HG02798 (cell line): ENCODE measurements around the gene HTT.
A peak's percentile ranks its signal among the peaks of the same experiment; 100 is the strongest.

ENCODE experiments used
- ATAC-seq: cut with Tn5 transposase; IDR thresholded peaks from one replicate; pipeline ENCODE4 v1.9.1; 2021; ENCODE audit warnings: mild to moderate bottlenecking; ENCODE audit not compliant: unreplicated experiment, poor library complexity

HTT gene

DNA sequence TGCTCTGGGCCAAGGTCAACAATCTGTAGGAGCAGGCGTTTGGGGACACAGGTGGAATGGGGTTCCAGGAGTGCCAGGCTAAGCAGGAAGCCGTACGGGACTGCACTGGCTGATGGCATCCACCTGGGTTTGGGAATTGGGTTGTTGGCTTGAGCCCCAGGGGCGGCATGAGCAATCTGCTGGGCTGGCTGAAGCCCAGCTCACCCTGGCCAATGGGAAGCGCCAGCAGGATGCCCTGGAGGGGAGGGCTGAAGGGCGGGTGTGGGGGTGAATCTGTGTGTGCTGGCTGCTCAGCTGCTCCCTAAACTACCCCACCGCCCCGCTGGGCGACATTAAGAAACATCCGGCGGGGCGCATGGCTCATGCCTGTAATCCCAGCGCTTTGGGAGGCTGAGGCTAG lies 209.4 kb downstream of the HTT start:
- no peak for ATAC-seq

GRCh38 chr4:3284734-3285557 lies 210.5 kb downstream of the HTT start:
- no peak for ATAC-seq

DNA sequence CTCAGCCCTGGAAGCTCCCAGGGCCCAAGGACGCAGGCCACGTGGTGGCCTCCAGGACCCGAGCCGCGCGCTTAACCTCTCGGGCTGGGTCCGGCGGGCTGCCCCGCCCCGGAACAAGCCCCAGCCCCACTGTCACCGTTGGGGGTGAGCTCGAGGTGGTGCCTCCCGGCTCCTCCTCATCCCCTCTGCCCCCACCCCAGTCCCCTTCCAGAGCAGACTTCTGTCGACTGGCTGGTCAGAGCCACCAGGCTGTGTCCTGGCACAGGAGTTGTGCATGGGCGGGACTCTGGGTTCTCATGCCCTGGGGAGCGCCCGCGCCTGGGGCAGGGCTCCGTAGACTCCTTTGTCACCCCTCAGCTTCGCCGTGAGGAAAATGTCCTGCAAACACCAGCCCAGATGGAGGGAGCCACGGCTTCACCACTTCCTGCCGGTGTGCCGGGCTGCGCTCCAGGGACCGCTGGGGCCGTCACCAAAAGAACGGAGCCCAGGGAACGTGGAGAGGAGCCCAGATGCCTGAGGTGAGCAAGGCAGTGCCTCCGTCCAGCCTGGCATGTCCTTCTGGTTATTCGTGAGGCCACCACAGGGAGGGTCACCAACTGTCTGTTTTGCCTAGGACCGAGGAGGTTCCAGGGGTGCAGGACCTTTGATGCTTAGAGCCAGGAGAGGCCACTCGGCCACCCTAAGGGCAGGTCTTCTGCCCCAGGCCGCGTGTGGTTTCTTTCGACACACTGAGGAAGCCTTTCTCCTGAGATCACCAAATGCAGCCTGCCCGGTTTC lies 211.3 kb downstream of the HTT start:
- ATAC-seq, result peak; percentile 89

DNA sequence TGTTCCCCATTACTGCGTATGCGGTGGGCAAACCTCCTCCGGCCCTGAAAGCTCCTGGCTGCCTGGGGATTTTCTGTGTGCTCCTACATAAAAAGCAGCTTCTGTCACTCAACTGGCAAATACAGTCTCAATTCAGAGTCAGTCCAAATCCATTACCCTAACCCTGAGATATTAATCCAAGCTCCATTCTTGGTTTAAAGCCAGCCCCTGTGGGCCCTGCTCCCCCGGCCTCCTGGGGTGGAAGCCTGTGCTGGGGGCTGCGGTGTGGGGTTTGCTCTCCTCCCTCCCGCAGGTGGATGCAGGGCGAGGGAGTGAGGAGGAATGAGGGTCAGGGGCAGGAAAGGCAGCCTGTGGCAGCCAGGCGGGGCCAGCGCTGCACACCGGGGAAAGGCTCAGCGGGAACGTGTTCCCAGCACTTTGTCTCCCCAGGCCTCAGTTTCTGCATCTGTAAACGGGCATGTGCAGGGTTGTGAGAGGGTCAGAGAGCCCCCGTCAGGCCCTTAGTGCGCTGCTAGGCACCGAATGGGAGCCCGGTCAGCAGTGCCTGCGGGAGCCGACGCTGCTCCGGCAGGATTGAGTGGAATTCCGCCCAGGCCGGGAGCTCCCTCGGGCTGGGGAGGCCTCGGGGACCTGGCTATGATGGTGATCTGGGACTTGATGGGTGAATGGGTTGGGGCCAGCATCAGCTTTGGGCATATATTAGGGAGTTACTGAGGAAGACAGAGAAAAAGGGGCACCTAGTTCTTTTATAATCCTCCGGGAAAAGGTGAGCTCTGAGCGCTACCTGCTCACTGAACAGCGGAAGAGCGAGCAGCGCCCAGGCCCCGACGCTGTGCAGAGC lies 212.1 kb downstream of the HTT start:
- no peak for ATAC-seq

DNA sequence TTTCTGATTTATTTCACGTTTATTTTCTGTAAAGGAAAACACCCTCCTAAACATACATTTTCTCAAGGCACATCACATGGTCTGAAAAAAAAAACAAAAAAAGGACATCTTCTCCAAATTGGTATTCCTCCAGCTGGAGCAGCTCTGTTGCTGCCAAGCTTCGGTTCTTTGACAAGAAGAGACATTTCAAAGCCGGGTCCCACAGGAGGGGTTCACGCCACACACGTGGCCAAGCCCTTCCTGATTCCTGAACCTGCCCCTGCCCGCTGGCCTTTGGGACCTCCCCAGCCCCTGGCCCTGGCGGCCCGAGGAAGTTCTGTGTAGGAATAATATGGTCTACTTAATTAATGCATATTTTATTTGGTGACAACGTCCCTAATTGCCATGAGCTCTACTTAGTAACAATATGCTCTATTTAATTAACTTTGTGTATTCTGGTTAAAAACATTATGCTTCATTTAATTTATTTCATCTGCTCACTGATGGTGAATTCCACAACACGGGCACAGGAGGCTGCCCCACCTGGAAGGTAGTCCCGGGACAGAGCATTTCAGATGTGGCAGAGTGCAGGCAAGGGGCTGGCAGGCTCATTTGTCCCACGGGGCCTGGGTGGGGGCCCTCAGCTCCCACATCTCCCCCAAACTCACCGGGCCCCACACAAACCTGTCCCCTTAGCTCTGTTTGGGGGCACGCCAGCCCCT lies 212.9 kb downstream of the HTT start:
- no peak for ATAC-seq

DNA sequence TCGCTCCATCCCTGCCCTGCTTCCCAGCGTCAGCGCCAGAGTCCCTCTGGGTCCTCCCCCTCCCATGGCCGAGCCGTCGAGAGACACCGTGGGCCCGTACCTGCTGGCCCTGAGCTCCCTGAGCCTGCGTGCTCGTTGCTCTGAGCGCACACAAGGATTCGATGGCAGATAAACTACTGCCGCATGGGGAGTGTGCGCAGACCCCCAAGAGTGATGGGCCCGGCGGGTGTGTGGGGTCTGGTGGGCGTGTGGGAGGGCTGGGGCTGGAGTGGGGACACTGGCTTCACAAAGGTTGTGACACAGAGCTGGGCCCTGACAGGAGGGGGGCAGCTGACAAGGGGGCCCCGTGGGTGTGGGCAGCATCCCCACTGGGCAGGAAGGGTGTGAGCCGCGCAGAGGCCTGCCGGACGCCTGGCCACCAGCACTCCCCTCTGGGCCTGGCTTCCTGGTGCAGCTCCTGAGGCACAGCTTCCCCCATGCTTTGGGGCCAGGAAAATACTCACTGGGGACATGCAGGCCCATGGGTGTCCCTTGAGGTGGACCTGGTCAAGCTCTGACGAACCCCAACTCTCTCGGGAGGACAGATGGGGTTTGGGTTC lies 213.6 kb downstream of the HTT start:
- ATAC-seq, result no peak

- no peak for ATAC-seq
Measured at GRCh38 chr4:3288571-3289094, 214.2 kb downstream of the HTT start.

- no peak for ATAC-seq
Measured at GRCh38 chr4:3290476-3290875, 216.0 kb downstream of the HTT start.

- no peak for ATAC-seq
Measured at GRCh38 chr4:3290889-3291321, 216.4 kb downstream of the HTT start.

GRCh38 chr4:3291411-3291968 lies 217.0 kb downstream of the HTT start:
- ATAC-seq, result no peak

- ATAC-seq, result peak; percentile 24
Measured at GRCh38 chr4:3291969-3292570, 217.6 kb downstream of the HTT start.

DNA sequence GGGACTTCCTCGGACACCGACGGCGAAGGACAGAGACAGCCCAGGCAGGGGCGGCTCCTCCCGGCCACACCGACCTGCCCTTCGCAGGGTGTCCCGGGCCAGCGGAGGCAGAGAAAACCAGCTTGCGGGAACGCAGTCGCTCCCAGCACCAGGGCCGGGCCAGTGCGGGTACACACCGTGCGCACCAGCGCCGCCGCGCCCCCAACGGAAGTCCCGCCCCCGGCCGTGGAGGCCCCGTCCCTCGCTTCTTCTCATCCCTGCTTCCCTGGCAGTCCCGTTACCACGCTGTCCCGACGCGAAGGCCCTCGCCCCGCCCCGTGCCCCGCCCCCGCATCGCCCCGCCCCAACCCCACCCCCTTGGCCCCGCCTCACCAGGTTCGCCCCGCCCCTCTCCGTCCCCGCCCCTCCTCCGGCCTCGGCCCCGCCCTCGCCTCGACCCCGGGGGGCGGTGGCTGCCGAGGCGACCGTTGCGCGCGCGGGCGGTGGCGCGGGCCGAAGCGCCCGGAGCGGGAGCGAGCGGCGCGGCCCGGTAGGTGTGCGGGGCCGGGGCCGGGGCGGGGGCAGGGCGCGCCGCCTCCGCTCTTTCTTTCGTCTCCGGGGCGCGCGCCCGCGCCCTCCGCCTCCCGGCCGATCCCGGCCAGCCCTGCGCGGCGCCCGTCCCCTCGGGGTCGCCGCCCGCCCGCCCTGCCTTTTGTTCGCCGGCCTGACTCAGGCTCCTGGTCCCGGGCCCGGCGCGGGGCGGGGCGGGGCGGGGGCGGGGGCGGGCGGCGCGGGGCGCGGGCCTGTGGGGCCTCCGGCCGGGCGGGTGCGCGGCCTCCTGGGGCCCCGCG lies 218.3 kb downstream of the HTT start, which contains the start of gene RGS12:
Gene RGS12, plus strand, starts transcription at position 451 of the 830 bp plus-strand sequence. CDS start 23,150 bp downstream, outside the sequence.
- peak; percentile 79 for ATAC-seq
